Activated T-helper 17 cell treated with anti-CD3 and anti-CD28 coated beads, Interleukin-2, amount 50 U/mL, for 72 hours (primary cell): ENCODE measurements around the gene CORO1C. TPM values are rescaled to one million over a fixed set of nuclear protein-coding genes. Genes with fewer than 3 reads are reported as not detected.

Experiments used
- ATAC-seq: fragments of 150-1000 bp; cut with Tn5 transposase; replicated peaks from 2 replicates; pipeline ENCODE4 v1.10.0; 2021; ENCODE audit warnings: mild to moderate bottlenecking, moderate library complexity
- H3K27ac Mint-ChIP-seq: one replicate; pipeline ENCODE4 v1.8.0; 2022; ENCODE audit warnings: mixed read lengths
- H3K27me3 Mint-ChIP-seq: one replicate; pipeline ENCODE4 v1.8.0; 2022; ENCODE audit warnings: mixed read lengths
- H3K36me3 Mint-ChIP-seq: one replicate; pipeline ENCODE4 v1.8.0; 2022; ENCODE audit warnings: low read depth, mild to moderate bottlenecking, mixed read lengths
- H3K4me1 Mint-ChIP-seq: one replicate; pipeline ENCODE4 v1.8.0; 2022; ENCODE audit warnings: mixed read lengths
- H3K4me3 Mint-ChIP-seq: one replicate; pipeline ENCODE4 v1.8.0; 2022; ENCODE audit warnings: mild to moderate bottlenecking, mixed read lengths
- H3K9me3 Mint-ChIP-seq: one replicate; pipeline ENCODE4 v1.8.0; 2022; ENCODE audit warnings: mixed read lengths
- total RNA-seq, 2 donors: library from RNA; stranded (reverse); gene quantifications; one replicate each; pipeline ENCODE4 v1.2.3, GENCODE V29; 2022

Gene CORO1C
- total RNA-seq, 2 donors from 2014 or later, result 81.9 to 101 TPM

- Mint-ChIP-seq H3K27me3 (no peaks in the 10 kb centered on the region), H3K27ac (peak within 1 kb of the TSS; percentile 11), H3K9me3 (no peaks in the 10 kb centered on the region), H3K4me1 (no peaks in the 10 kb centered on the region), H3K36me3 (no peaks in the 10 kb centered on the region), H3K4me3 (no peak within 1 kb of the TSS)
- ATAC-seq, result no peak
Observed at GRCh38 chr12:108597559-108598471, 133.5 kb downstream of the CORO1C start, which contains the start of gene TMEM119. TSS of gene TMEM119 (minus strand) at chr12:108598084. CDS start at chr12:108592383, 5,701 bp downstream.

GRCh38 chr12:108596854-108597558 is 134.3 kb downstream of the CORO1C start:
- Mint-ChIP-seq H3K27me3 (no peaks in the 10 kb centered on the region), H3K9me3 (no peaks in the 10 kb centered on the region), H3K27ac (peak overlapping the region; percentile 11), H3K4me1 (no peaks in the 10 kb centered on the region), H3K36me3 (no peaks in the 10 kb centered on the region), H3K4me3 (no peak overlapping the region)
- ATAC-seq, result no peak

DNA sequence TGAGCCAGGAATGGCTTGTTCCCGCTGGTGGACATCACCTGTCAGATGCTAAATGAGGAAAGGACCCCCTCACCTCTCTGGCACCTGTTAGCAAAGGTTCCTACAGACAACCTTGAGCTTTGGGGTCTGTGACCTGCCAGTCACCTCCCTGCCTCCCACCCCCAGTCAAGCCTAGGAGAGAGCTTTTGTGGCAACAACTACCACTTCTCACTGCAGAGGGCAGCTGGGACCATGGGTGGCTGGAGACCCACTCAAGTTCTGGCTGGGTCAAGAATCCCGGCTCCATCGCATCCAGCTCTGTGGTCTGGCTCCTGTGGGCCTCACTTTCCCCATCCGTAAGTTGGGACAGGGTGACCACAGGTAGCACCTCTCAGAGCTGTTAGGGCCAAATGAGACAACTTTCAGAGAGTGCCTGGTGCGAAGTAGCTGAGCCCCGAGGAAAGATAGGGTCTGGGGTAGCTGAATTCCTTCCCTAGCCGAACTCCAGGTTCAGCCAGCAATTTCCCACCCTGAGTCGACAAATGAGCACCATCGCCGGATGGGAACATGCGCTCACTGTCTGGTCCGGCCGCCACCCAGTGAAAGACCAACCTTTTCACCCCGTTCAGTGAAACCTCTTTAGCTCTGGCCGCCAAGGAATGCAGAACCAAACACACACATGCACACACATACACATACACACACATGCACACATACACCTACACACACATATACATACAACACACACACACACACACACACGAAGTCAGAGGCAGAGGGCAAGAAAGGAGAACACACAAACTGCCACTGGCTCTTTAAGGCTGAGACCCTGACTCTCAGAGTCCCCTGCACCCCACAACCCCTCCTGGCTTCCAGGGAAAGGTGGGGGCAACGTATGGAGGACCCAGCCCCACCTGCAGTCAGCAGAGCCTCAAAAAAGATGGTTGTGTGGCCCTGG is 135.3 kb downstream of the CORO1C start:
- no peak for ATAC-seq
- Mint-ChIP-seq H3K27me3 (no peaks in the 10 kb centered on the region), H3K36me3 (no peaks in the 10 kb centered on the region), H3K4me1 (no peaks in the 10 kb centered on the region), H3K9me3 (no peaks in the 10 kb centered on the region), H3K4me3 (no peak overlapping the region), H3K27ac (no peak overlapping the region)

Other genes starting within 250 kb of the CORO1C start
- 1 to 10 TPM; 2.9 to 3.6 TPM for gene FICD, start 216.2 kb downstream of the CORO1C start, total RNA-seq
- 10 to 100 TPM; 85.0 to 98.6 TPM for gene SART3, start 170.3 kb downstream of the CORO1C start, total RNA-seq
- 10 to 100 TPM; 93.3 to 98.7 TPM for gene ISCU, start 168.9 kb downstream of the CORO1C start, total RNA-seq
- under 1 TPM; 0.24 to 0.71 TPM for gene TMEM119, start 133.4 kb downstream of the CORO1C start, total RNA-seq
- gene SELPLG, start 97.6 kb downstream of the CORO1C start, total RNA-seq, result 10 to 100 TPM; 79.7 to 89.1 TPM
- gene SSH1, start 126.1 kb upstream of the CORO1C start, total RNA-seq, result 10 to 100 TPM; 60.8 to 95.4 TPM
- not detected for gene DAO, start 148.6 kb upstream of the CORO1C start, total RNA-seq